Duodenal mucosa (tissue), 2 donors: ENCODE measurements around the gene ADAMTS19.

Source experiments
- H3K27ac ChIP-seq: one replicate; pipeline ENCODE4 v1.7.0; 2013; ENCODE audit warnings: low read depth, low read length
- H3K27me3 ChIP-seq, 2 donors: one replicate each; pipeline ENCODE4 v1.7.0; 2013; ENCODE audit warnings: low read length in 2 of 2, control low read depth in 1 of 2; ENCODE audit not compliant: insufficient read depth in 2 of 2, control insufficient read depth in 1 of 2
- H3K36me3 ChIP-seq, 2 donors: one replicate each; pipeline ENCODE4 v1.7.0; 2013; ENCODE audit warnings: low read length in 2 of 2, control low read depth in 1 of 2; ENCODE audit not compliant: insufficient read depth in 2 of 2, control insufficient read depth in 1 of 2
- H3K4me1 ChIP-seq, 2 donors: one replicate each; pipeline ENCODE4 v1.7.0; 2013; ENCODE audit warnings: low read length in 2 of 2, control low read depth in 1 of 2; ENCODE audit not compliant: insufficient read depth in 2 of 2, control insufficient read depth in 1 of 2
- H3K4me3 ChIP-seq, 2 donors: one replicate each; pipeline ENCODE4 v1.7.0; 2013; ENCODE audit warnings: low read length in 2 of 2, low read depth in 1 of 2
- H3K9ac ChIP-seq, 2 donors: one replicate each; pipeline ENCODE4 v1.7.0; 2013; ENCODE audit warnings: low read length in 2 of 2, low read depth in 1 of 2
- H3K9me3 ChIP-seq, 2 donors: one replicate each; pipeline ENCODE4 v1.7.0; 2013; ENCODE audit warnings: low read length in 2 of 2, control low read depth in 1 of 2; ENCODE audit not compliant: control insufficient read depth in 1 of 2

ADAMTS19 gene

DNA sequence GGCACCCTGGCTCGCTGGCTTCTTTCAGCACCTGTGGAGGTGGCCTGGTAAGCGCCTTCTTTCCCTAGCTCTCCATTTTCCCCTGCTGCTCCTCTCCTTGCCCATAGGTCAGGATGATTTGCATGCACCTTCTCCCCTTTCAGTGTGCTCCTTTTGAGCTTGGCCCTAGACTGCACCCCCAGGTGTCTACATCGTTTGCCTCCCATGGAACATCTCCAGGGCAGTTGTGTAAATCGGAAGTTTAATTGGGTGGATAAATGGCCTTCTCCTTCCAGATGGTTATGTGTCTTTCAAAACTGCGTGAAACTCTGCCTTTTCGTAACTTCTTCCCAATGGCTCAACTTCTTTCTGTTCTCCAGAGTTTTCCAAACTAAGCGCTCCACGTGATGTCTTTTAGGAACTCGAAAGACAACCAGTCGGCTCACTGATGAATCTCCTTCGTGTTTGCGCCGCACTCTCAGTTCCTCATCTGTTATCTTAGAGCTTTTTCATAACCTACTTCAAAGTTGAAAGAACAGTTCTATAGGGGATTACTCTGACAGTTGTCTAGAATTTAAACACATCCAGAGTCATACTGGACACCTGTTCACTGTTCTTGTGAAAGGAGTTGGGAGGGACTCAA lies 1.7 kb downstream of the ADAMTS19 start:
- peaks cover 0 to 8% of the 10 kb centered on the region in 2 donors for H3K4me1 ChIP-seq
- no peaks in the 10 kb centered on the region for H3K9me3 ChIP-seq
- H3K36me3 ChIP-seq = no peaks in the 10 kb centered on the region
- no peak overlapping the region for H3K9ac ChIP-seq
- peaks cover 4 to 18% of the 10 kb centered on the region in 2 donors for H3K27me3 ChIP-seq
- H3K4me3 ChIP-seq = peak overlapping the region in 1 of 2 donors; percentile 67
- no peak overlapping the region for H3K27ac ChIP-seq

DNA sequence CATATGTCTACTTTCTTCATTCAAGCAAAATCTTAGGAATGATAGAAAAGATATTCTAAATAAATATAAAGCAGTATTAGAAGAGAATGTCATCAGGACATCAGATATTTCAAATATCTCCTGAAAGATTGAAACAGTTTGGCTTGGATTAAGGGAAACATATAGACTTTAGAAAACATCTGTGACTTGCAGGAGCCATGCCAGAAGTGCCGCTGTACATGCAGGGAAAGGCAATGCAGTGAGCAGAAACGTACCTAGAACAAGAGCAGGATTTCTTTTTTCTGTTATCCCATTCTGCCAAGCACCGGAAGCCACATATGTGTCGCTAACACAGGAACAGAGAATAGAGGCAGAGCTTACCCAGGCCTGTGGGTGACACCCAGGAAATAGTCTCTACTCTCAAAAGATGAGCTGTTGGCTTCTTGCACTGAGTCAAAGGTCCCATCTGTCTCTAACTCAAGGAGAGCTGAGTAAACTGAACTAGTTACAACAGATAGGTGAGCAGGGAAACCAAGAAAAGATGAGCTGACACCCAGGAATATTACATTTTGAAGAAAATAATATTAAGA lies 5.8 kb downstream of the ADAMTS19 start:
- H3K9ac ChIP-seq = no peak overlapping the region
- peaks cover 0 to 12% of the 10 kb centered on the region in 2 donors for H3K27me3 ChIP-seq
- H3K9me3 ChIP-seq = no peaks in the 10 kb centered on the region
- H3K4me3 ChIP-seq = no peak overlapping the region
- H3K4me1 ChIP-seq = peaks cover 0 to under 1% of the 10 kb centered on the region in 2 donors
- no peaks in the 10 kb centered on the region for H3K36me3 ChIP-seq
- no peak overlapping the region for H3K27ac ChIP-seq

DNA sequence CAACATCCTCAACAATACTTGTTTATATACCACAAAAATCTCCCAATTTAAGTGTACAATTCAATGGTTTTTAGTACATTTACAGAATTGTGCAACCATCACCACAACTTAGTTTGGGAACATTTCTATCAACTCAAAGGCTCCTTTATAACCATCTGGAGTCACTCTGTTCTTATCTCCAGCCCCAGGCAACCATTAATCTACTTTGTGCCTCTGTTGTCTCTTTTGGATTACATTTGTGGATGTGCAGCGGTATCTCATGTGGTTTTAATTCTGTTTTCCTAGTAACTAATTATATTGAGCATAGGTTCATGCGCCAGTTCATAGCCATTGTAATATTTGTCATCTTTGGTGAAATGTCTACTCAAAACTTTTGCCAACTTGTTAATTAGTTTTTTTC lies 14.4 kb downstream of the ADAMTS19 start:
- H3K36me3 ChIP-seq = no peaks in the 10 kb centered on the region
- H3K4me3 ChIP-seq = no peak overlapping the region
- no peaks in the 10 kb centered on the region for H3K27me3 ChIP-seq
- no peak overlapping the region for H3K9ac ChIP-seq
- H3K4me1 ChIP-seq = no peaks in the 10 kb centered on the region
- no peak overlapping the region for H3K27ac ChIP-seq
- no peaks in the 10 kb centered on the region for H3K9me3 ChIP-seq

DNA sequence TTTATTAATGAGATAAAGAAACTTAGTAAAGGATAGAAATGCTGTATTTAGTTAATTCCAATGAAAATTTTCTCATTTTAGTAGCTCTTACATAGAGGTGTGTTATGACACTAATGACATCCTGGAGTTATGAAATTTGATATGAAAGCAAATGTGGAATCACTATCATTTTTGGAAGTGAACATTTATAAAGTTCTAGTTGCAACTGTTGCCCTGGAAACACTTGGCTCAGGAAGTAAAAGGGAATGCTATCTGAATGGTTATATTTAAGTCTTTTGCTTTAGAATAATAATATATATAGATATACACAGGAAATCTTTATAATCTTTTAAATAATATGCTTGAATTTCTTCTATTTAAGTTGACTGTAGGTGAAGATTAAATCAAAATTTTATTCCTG lies 16.7 kb downstream of the ADAMTS19 start:
- H3K4me3 ChIP-seq = no peak overlapping the region
- H3K36me3 ChIP-seq = no peaks in the 10 kb centered on the region
- no peak overlapping the region for H3K9ac ChIP-seq
- H3K4me1 ChIP-seq = no peaks in the 10 kb centered on the region
- no peak overlapping the region for H3K27ac ChIP-seq
- H3K27me3 ChIP-seq = no peaks in the 10 kb centered on the region
- no peaks in the 10 kb centered on the region for H3K9me3 ChIP-seq

DNA sequence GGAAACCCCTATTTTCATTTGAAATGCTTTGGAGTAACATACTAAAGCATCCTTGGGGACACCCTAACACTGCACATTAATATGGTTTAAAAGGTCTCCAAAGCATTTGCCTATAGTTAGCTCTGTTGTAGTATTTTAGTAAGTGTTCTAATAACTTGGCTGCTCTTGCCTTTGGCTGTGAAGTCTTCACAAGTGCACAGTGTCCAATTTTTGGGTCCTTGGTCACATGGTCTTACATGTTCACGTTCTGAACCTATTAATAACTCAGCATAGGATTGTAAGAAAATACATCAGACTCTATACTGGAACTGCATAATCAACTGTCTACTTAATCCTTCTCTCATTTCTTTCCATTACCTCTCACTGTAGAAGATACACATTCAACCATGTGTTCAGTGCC lies 17.4 kb downstream of the ADAMTS19 start:
- H3K9me3 ChIP-seq = no peaks in the 10 kb centered on the region
- H3K4me3 ChIP-seq = no peak overlapping the region
- no peak overlapping the region for H3K27ac ChIP-seq
- no peaks in the 10 kb centered on the region for H3K4me1 ChIP-seq
- H3K36me3 ChIP-seq = no peaks in the 10 kb centered on the region
- no peak overlapping the region for H3K9ac ChIP-seq
- H3K27me3 ChIP-seq = no peaks in the 10 kb centered on the region

DNA sequence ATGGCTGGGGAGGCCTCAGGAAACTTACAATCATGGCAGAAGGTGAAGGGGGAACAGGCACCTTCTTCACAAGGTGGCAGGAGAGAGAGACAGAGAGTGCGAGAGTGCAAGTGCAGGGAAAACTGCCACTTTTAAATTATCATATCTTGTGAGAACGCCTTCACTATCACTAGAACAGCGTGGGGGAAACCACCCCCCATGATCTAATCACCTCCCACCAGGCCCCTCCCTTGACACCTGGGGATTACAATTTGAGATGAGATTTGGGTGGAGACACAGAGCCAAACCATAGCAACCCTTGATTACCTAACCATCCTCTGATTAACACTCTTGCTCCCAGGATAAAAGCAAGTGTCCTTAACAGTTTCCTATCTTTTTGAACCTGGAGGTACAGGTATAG lies 21.1 kb downstream of the ADAMTS19 start:
- Histone ChIP-seq H3K9ac (no peak overlapping the region), H3K36me3 (no peaks in the 10 kb centered on the region), H3K4me3 (no peak overlapping the region), H3K27ac (no peak overlapping the region), H3K27me3 (no peaks in the 10 kb centered on the region), H3K9me3 (no peaks in the 10 kb centered on the region), H3K4me1 (no peaks in the 10 kb centered on the region)

DNA sequence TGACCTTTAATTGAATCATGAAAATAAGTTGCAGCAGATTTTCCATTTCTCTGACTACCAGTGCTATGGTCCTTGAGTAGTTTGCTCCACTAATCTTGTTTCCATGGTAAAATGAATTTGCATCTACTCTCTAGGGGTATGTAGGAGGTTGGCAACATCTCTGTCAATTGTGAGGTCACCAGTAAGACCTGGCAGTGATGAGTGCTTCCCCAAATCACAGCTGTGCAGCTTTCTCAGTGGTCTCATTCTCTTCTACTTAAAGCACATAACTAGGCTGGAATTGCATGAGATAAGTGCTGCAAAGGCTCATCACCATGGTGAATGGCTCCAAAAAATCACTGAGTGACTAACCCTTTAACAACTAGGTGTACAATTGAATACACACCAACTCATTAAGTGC lies 36.3 kb downstream of the ADAMTS19 start:
- Histone ChIP-seq H3K9me3 (no peaks in the 10 kb centered on the region), H3K9ac (no peak overlapping the region), H3K36me3 (no peaks in the 10 kb centered on the region), H3K4me3 (no peak overlapping the region), H3K27ac (no peak overlapping the region), H3K27me3 (no peaks in the 10 kb centered on the region), H3K4me1 (no peaks in the 10 kb centered on the region)

DNA sequence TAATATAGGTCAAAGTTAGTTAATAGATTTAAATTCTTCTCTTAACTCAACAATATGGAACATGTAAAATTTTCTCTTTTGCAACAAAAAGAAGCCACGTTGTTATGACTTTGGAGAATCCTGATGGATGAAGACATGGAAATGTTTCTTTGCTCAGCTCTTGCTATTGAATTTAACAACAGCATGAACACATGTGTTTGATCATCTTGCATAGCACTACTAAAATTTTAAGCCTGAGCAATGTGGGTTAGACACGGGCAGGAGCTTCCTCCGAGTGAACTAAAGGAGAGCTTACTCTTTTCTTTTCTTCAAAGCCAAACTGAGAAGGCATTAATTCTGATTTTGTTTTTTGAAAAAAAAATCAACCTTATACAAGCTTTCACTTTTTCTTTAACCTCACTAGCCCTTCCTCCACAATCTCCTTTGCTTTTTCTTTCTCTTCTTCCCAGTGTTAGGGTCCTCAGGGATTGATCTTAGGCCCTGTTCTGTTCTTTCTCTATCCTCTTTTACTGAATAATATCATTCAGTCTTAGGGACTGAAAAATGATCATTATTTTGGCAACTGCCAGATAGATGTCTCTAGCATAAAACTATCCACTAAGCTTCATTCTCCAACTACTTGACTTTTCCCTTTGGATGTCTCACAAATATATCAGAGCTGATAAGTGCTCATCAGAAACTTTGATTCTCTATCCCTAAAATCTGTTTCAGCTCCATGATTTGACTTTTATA lies 36.9 kb downstream of the ADAMTS19 start:
- no peak overlapping the region for H3K27ac ChIP-seq
- no peak overlapping the region for H3K9ac ChIP-seq
- no peaks in the 10 kb centered on the region for H3K27me3 ChIP-seq
- H3K4me3 ChIP-seq = no peak overlapping the region
- no peaks in the 10 kb centered on the region for H3K36me3 ChIP-seq
- no peaks in the 10 kb centered on the region for H3K9me3 ChIP-seq
- no peaks in the 10 kb centered on the region for H3K4me1 ChIP-seq

DNA sequence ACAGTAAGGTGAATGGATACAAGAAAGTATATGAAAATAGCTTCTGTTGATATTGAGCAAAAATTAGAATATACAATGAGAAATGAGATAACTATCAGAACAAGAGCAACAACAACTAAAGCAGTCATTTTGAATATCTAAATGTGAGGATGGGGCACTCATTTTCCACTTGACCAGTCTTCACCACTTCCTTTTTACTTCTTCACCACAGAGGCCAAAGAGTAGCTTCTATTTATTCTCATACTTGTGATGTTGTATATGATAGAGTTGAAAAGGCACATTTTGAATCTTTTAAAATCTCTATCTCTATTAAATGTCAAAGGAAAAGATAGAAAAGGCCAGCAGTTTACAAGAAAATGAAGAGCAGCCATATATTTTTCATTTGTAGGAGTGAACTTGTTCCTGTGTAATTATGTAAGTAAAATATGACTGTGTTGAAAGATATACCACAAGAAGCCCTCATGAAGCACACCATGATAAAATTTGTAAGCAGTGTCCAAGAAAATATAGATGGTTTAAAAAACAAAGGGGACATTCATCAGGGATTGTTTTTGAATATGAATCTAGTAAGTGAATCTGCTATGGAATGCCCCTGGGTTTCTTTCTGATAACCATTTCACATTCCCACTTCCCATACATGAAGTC lies 39.2 kb downstream of the ADAMTS19 start:
- no peak overlapping the region for H3K9ac ChIP-seq
- H3K27ac ChIP-seq = no peak overlapping the region
- H3K4me1 ChIP-seq = no peaks in the 10 kb centered on the region
- H3K9me3 ChIP-seq = no peaks in the 10 kb centered on the region
- H3K27me3 ChIP-seq = no peaks in the 10 kb centered on the region
- H3K36me3 ChIP-seq = no peaks in the 10 kb centered on the region
- H3K4me3 ChIP-seq = no peak overlapping the region

DNA sequence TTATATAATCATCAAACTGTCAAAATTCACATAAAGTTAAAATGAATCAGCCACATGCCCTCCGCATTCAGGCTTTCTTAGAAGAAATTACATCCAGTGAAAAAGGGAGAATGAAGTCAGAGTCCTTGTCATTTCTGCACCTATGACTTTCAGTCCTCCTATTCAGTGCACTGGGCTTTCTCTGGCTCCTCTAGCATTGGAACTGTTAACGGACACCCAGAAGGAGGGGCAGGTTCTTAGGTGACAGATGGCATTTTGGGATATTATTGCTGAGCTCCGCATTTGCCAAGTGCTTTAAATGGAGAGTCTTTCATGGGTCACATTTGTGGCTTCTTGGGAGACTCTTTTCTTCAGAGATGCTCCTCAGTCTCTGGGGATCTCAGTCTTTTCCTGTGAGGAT lies 40.0 kb downstream of the ADAMTS19 start:
- Histone ChIP-seq H3K9ac (no peak overlapping the region), H3K4me3 (no peak overlapping the region), H3K27ac (no peak overlapping the region), H3K4me1 (no peaks in the 10 kb centered on the region), H3K27me3 (no peaks in the 10 kb centered on the region), H3K36me3 (no peaks in the 10 kb centered on the region), H3K9me3 (no peaks in the 10 kb centered on the region)
